ENCODE results near the gene ZNF318.

DNA sequence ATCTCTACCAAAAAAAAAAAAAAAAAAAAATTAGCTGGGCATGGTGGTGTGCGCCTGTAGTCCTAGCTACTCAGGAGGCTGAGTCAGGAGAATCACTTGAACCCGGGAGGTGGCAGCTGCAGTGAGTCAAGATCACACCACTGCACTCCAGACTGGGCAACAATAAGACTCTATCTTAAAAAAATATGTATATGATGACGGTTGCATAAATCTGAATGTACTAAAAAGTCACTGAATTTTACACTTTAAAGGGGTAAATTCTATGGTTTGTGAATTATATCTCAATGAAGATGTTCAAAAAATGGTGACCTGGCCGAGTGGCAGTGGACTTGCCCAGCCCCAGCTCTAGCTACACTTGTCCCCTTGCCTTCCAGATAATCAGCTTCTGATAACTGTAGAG is 47.5 kb upstream of the ZNF318 start:
- TF ChIP-seq, protein P1, sequence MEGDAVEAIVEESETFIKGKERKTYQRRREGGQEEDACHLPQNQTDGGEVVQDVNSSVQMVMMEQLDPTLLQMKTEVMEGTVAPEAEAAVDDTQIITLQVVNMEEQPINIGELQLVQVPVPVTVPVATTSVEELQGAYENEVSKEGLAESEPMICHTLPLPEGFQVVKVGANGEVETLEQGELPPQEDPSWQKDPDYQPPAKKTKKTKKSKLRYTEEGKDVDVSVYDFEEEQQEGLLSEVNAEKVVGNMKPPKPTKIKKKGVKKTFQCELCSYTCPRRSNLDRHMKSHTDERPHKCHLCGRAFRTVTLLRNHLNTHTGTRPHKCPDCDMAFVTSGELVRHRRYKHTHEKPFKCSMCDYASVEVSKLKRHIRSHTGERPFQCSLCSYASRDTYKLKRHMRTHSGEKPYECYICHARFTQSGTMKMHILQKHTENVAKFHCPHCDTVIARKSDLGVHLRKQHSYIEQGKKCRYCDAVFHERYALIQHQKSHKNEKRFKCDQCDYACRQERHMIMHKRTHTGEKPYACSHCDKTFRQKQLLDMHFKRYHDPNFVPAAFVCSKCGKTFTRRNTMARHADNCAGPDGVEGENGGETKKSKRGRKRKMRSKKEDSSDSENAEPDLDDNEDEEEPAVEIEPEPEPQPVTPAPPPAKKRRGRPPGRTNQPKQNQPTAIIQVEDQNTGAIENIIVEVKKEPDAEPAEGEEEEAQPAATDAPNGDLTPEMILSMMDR (conservative IDR thresholded peaks at IDR 0.05 in 1 of 2, IDR thresholded peaks at IDR 0.05 in 1 of 2; ENCODE audit: extremely low read depth in 1 of 2, insufficient read depth in 1 of 2, low read depth in 1 of 2, low read length in 2 of 2): no peak
- no peak for TF ChIP-seq EZH2 (IDR thresholded peaks at IDR 0.05; ENCODE audit: borderline replicate concordance, low read length)

Measured in mammary epithelial cell (primary cell).